Heart left ventricle (tissue), 13 donors: ENCODE data around the gene CAV2.

Experiments used
- CTCF ChIP-seq, 12 donors: fragments of 200-600 bp; sonication (generic) in 4 of 12; IDR thresholded peaks; one replicate each; pipeline versions ENCODE4 v1.5.0 to v1.8.0; 2018 to 2022; ENCODE audit warnings: antibody characterized with exemption in 12 of 12, mild to moderate bottlenecking in 5 of 12
- POLR2A ChIP-seq, 2 donors: fragments of 450-650 bp; IDR thresholded peaks; one replicate each; pipeline ENCODE4 v1.6.1; 2017; ENCODE audit warnings: antibody characterized with exemption in 2 of 2, mild to moderate bottlenecking in 2 of 2, moderate library complexity in 2 of 2
- donor health status: ischemic (EF 13 %, LVEDD 7.1; RV severe dilation, severe dysfunction).
- donor health status: DM: no; HTN: yes; CAD: no.
- donor health status: DM: no; HTN: no; CAD: no.
- donor health status: ischemic (EF 25% LVEDD 6.9; RV normal size, moderate dysfunction).
- donor health status: ischemic (EF 25% LVEDD 5.7; RV mildly dilated, moderate dysfunction).
- donor health status: ischemic (EF 35%, LVEDD 5.7; RV mildly dilated, moderate dysfunction).
- donor health status: nonischemic (EF 11% LVEDD 7.7; RV severe dilation, severe dysfunction).
- donor health status: DM: yes; HTN: yes; CAD: no.
- donor health status: PGD.
- donor health status: ischemic (EF 29% LVEDD 5.4; RV normal size, mild dysfunction).
- donor health status: nonischemic (EF 23%, LVEDD 6.1; RV moderate dilation, normal function).

- TF ChIP-seq CTCF (IDR thresholded peaks at IDR 0.05) (no peak), POLR2A (IDR thresholded peaks at IDR 0.05) (no peak)
Observed at GRCh38 chr7:116526897-116527296, 27.4 kb downstream of the CAV2 start.
